Transverse colon (tissue), 4 donors: ENCODE measurements around the gene SLC12A7. TPM values are rescaled to one million over a fixed set of nuclear protein-coding genes. Genes with fewer than 3 reads are reported as not detected.
A peak's percentile ranks its signal among the peaks of the same experiment; 100 is the strongest.

Experiments used
- DNase-seq: peaks from one replicate; pipeline ENCODE4 v3.0.0-alpha.2; 2019
- H3K27ac ChIP-seq, 4 donors: fragments of 200-600 bp; sonication (generic); 2 replicates each; pipeline ENCODE4 v1.5.1; 2016 to 2018; ENCODE audit warnings: inconsistent platforms in 4 of 4
- H3K27me3 ChIP-seq: fragments of 200-600 bp; sonication (generic); 2 replicates; pipeline ENCODE4 v1.5.1; 2017; ENCODE audit warnings: inconsistent platforms
- H3K36me3 ChIP-seq, 4 donors: fragments of 200-600 bp; sonication (generic); 2 replicates each; pipeline ENCODE4 v1.5.1; 2017 to 2019; ENCODE audit warnings: inconsistent platforms in 4 of 4
- H3K4me1 ChIP-seq, 4 donors: fragments of 200-600 bp; sonication (generic); 2 replicates each; pipeline ENCODE4 v1.5.1; 2017 to 2020; ENCODE audit warnings: inconsistent platforms in 4 of 4
- H3K4me3 ChIP-seq, 4 donors: fragments of 200-600 bp; sonication (generic); 1 replicate in 1 of 4; 2 replicates in 3 of 4; pipeline versions ENCODE4 v1.5.1 to v1.6.1; 2017 to 2019; ENCODE audit warnings: inconsistent platforms in 4 of 4
- H3K9me3 ChIP-seq, 2 donors: fragments of 200-600 bp; sonication (generic); 2 replicates each; pipeline ENCODE4 v1.5.1; 2017 to 2019; ENCODE audit warnings: inconsistent platforms in 2 of 2
- EP300 ChIP-seq: sonication (generic); formaldehyde crosslinking; IDR thresholded peaks from one replicate; pipeline ENCODE4 v1.6.1; 2017; ENCODE audit warnings: antibody characterized with exemption, low read depth
- POLR2A ChIP-seq: fragments of 450-650 bp; IDR thresholded peaks from one replicate; pipeline ENCODE4 v1.6.1; 2016; ENCODE audit warnings: antibody characterized with exemption, mild to moderate bottlenecking, moderate library complexity
- POLR2AphosphoS5 ChIP-seq, 3 donors: sonication (generic); formaldehyde crosslinking; IDR thresholded peaks; one replicate each; pipeline ENCODE4 v1.6.1; 2016; ENCODE audit warnings: antibody characterized with exemption in 3 of 3
- WGBS, 2 donors: methylation state at CpG; one replicate each; pipeline ENCODE4 v1.1.5; 2018; ENCODE audit warnings: low coverage in 1 of 2; 5-methylcytosine and 5-hydroxymethylcytosine counted together
- in situ Hi-C, 4 donors: fragments of 200-750 bp; cut with MboI; loops; one replicate each; pipeline versions ENCODE4 v1.15.0 to v1.15.1; 2017; ENCODE audit warnings: low sequenced_read_pairs in 3 of 4, low pct_ligation_motif_present in 1 of 4, low pct_unique_long_range_greater_than_20kb in 1 of 4
- intact Hi-C: fragments of 100-400 bp; cut with DNase I; formaldehyde crosslinking; loops from one replicate; pipeline ENCODE4 v1.15.1; 2023; ENCODE audit warnings: low total_unique reads
- total RNA-seq, 4 donors: library from RNA; depleted of rRNA; stranded (reverse); fragments of >200 nt; gene quantifications; one replicate each; pipeline ENCODE4 v1.1.0, GENCODE V29; 2016
- TF ChIP-seq, protein P1 (sequence below), 5 experiments: fragments of 200-600 bp in 3 of 5; fragments of 450-650 bp in 2 of 5; sonication (generic) in 3 of 5; IDR thresholded peaks; 1 replicate in 2 of 5; 2 replicates in 3 of 5; pipeline ENCODE4 v1.5.1; 2016 to 2017; ENCODE audit warnings: antibody characterized with exemption in 5 of 5, inconsistent platforms in 3 of 5, mild to moderate bottlenecking in 2 of 5, moderate library complexity in 1 of 5

Gene SLC12A7
- total RNA-seq, 4 donors from 2014 or later = 60.7 to 144 (median 61.4) TPM

DNA sequence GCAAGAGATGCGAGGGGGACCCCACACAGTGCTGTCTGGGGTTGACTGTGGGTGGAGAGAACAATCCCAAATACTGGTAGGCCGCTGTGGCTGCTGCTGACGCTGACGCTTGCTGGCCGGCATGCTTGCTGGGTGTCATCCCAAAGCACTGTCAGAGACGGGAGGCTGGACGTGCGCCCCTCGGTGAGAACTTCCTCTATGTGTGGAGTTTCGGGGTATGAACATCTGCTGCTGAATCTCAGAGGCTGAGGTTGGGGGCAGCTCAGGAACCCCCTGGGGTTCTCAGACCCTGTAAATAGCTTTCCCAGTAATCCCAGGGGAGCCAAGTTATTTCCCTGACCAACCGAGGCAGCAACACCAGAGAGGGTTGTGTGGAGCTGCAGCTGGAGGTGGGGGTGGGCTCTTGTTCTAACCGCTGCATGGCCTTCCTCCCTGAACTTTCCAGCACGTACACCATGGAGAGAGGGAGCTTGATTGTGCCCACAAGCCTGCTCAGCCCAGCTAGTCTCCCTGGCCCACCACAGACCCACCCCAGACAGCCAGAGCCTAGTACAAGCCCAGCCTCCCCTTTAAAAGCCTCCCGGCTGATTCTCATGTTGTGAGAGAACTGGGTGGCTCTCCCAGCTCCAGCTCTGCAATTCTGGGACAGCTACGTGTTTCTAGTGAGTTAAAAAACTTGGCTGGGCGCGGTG, 21.8 kb upstream of the SLC12A7 start:
- no peaks in the 10 kb centered on the region for H3K27me3 ChIP-seq
- no peak for TF ChIP-seq POLR2A
- TF ChIP-seq EP300 = no peak
- TF ChIP-seq, protein P1, sequence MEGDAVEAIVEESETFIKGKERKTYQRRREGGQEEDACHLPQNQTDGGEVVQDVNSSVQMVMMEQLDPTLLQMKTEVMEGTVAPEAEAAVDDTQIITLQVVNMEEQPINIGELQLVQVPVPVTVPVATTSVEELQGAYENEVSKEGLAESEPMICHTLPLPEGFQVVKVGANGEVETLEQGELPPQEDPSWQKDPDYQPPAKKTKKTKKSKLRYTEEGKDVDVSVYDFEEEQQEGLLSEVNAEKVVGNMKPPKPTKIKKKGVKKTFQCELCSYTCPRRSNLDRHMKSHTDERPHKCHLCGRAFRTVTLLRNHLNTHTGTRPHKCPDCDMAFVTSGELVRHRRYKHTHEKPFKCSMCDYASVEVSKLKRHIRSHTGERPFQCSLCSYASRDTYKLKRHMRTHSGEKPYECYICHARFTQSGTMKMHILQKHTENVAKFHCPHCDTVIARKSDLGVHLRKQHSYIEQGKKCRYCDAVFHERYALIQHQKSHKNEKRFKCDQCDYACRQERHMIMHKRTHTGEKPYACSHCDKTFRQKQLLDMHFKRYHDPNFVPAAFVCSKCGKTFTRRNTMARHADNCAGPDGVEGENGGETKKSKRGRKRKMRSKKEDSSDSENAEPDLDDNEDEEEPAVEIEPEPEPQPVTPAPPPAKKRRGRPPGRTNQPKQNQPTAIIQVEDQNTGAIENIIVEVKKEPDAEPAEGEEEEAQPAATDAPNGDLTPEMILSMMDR (IDR thresholded peaks at IDR 0.05) = no peak
- TF ChIP-seq POLR2AphosphoS5 (IDR thresholded peaks at IDR 0.05) = no peak
- no peaks in the 10 kb centered on the region for H3K36me3 ChIP-seq
- H3K9me3 ChIP-seq = no peaks in the 10 kb centered on the region
- 79% methylated on average over 17 of the region's 17 CpGs; no CpG with 5 or more reads in 1 of the 2 donors for WGBS, 2 donors
- no peak overlapping the region for H3K4me3 ChIP-seq
- H3K27ac ChIP-seq = peak overlapping the region in 1 of 4 donors; percentile 16
- H3K4me1 ChIP-seq = peaks cover 0 to 56% (median 34%) of the 10 kb centered on the region in 4 donors
- in situ Hi-C loops = loop anchor here in 3 of 4 donors (25.0 kb wide), 2 partner anchors 121 to 196 kb away; partner anchors contain the start of gene NKD2 (in 1 of the 3)
- intact Hi-C loops = no loop called here
- DNase-seq = no peak

DNA sequence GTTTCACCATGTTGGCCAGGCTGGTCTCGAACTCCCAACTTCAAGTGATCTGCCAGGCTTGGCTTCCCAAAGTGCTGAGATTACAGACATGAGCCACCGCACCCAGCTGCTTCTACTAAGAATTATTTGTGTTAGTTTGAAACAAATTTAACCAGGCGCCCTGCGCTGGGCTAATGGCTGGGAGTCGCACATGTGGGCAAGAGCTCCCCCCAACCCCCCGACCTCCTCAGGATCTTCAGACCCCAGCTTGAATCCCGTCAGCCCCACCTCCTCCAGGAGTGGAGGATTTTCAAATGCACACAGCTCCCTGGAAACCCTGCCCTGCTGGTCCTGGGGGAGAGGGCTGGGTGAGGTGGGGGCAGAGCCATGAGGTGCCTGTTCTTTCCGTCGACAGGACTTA, 21.2 kb upstream of the SLC12A7 start:
- Histone ChIP-seq H3K9me3 (no peaks in the 10 kb centered on the region), H3K4me3 (no peak overlapping the region), H3K27ac (no peak overlapping the region), H3K4me1 (peaks cover 3 to 57% (median 38%) of the 10 kb centered on the region in 4 donors), H3K36me3 (no peaks in the 10 kb centered on the region), H3K27me3 (no peaks in the 10 kb centered on the region)
- 67 to 87% methylated on average over 1 to 9 of the region's 9 CpGs for WGBS, 2 donors
- intact Hi-C loops = no loop called here
- TF ChIP-seq EP300 (no peak), POLR2A (no peak), POLR2AphosphoS5 (IDR thresholded peaks at IDR 0.05) (no peak)
- TF ChIP-seq, protein P1 (IDR thresholded peaks at IDR 0.05) = no peak
- DNase-seq = no peak
- in situ Hi-C loops = loop anchor here in 3 of 4 donors (25.0 kb wide), 2 partner anchors 121 to 196 kb away; partner anchors contain the start of gene NKD2 (in 1 of the 3)

DNA sequence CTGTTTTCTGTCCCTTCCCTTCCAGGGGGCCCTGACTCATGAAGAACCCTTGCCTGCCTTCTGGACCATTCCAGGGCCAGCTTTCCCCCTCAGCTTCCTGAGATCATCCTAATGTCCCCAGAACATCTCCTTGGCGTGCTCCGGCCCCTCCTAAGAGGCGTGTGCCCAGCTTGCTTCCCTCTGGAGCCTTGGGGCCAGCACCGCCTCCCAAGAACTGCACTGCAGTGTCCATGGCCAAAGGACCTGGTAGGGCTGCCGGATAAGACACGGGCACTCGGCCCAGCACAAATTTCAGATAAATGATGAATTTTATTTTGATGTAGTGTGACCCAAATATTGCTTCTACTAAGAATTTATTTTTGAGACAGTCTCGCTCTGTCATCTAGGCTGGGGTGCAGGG, 20.7 kb upstream of the SLC12A7 start:
- WGBS, 2 donors = 89% methylated on average over 3 to 8 of the region's 8 CpGs
- no peaks in the 10 kb centered on the region for H3K27me3 ChIP-seq
- H3K4me1 ChIP-seq = peaks cover 5 to 56% (median 37%) of the 10 kb centered on the region in 4 donors
- H3K4me3 ChIP-seq = no peak overlapping the region
- intact Hi-C loops (no loop called here), in situ Hi-C loops (loop anchor here in 3 of 4 donors (25.0 kb wide), 2 partner anchors 120 to 195 kb away; partner anchors contain the start of gene NKD2 (in 1 of the 3))
- no peak overlapping the region for H3K27ac ChIP-seq
- H3K9me3 ChIP-seq = no peaks in the 10 kb centered on the region
- no peak for DNase-seq
- TF ChIP-seq POLR2AphosphoS5 (IDR thresholded peaks at IDR 0.05) = no peak
- TF ChIP-seq, protein P1 (IDR thresholded peaks at IDR 0.05) = no peak
- no peak for TF ChIP-seq EP300
- no peak for TF ChIP-seq POLR2A
- H3K36me3 ChIP-seq = no peaks in the 10 kb centered on the region

DNA sequence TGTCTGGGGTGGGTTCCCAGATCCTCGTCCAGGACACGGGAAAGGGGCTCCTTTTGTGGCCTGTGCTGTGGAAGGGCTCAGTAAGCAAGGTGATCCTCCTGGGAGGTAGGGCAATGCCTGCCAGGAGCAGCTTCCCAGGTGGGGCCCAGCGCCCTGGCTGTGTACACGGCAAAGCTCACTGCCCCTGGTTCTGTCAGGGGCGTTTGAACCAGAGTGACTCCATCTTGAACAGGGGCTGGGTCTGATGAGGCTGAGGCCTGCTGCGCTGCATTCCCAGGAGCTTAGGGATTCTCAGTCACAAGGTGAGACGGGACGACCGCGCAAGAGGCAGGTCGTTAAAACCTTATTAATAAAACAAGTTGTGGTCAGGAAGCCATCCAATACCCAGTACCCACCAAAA, 19.9 kb upstream of the SLC12A7 start:
- DNase-seq = no peak
- in situ Hi-C loops = loop anchor here in 3 of 4 donors (25.0 kb wide), 2 partner anchors 119 to 194 kb away; partner anchors contain the start of gene NKD2 (in 1 of the 3)
- Histone ChIP-seq H3K9me3 (no peaks in the 10 kb centered on the region), H3K4me3 (no peak overlapping the region), H3K36me3 (no peaks in the 10 kb centered on the region), H3K4me1 (peaks cover 5 to 50% (median 34%) of the 10 kb centered on the region in 4 donors), H3K27me3 (no peaks in the 10 kb centered on the region), H3K27ac (peak overlapping the region; percentile 54 to 89 (median 70))
- intact Hi-C loops = no loop called here
- 86% methylated on average over 9 of the region's 11 CpGs; no CpG with 5 or more reads in 1 of the 2 donors for WGBS, 2 donors
- TF ChIP-seq POLR2AphosphoS5 (IDR thresholded peaks at IDR 0.05) (no peak), POLR2A (no peak), EP300 (no peak)
- TF ChIP-seq, protein P1 (IDR thresholded peaks at IDR 0.05) = no peak
